Left cardiac atrium (tissue), 4 donors: ENCODE data around the gene TLR2. TPM values are rescaled to one million over a fixed set of nuclear protein-coding genes. Genes with fewer than 3 reads are reported as not detected.

Experiments used
- ATAC-seq, 2 donors: fragments of 200-7000 bp; cut with Tn5 transposase; one replicate each; pipeline ENCODE4 v1.9.1; 2020; ENCODE audit warnings: mild to moderate bottlenecking in 2 of 2, moderate library complexity in 2 of 2
- DNase-seq: peaks from one replicate; pipeline ENCODE4 v3.0.0-alpha.2; 2020
- intact Hi-C, 2 donors: fragments of 100-400 bp; cut with DNase I; formaldehyde crosslinking; loops; one replicate each; pipeline versions ENCODE4 v1.14.1 to v1.15.1; 2022 to 2023
- long read RNA-seq: library from polyadenylated mRNA; unstranded; transcript quantifications from one replicate; pipeline ENCODE4 v2.0.0, GENCODE V29; 2021
- total RNA-seq, 2 donors: library from RNA; stranded (reverse); fragmentation: NEBNext Ultra II Directional; extraction: Animal tissue kit (Norgen Biotek cat#: 25700); gene quantifications; one replicate each; pipeline ENCODE4 v1.2.1, GENCODE V29; 2021
- donor health status: DM: no; HTN: yes; CAD: no.
- donor health status: DM: no; HTN: yes; CAD: no; lungs with severe emphysema.
- donor health status: DM: yes; HTN: yes; CAD: no.
- donor health status: Dilated cardiomyopathy.

The TLR2 gene, protein sequence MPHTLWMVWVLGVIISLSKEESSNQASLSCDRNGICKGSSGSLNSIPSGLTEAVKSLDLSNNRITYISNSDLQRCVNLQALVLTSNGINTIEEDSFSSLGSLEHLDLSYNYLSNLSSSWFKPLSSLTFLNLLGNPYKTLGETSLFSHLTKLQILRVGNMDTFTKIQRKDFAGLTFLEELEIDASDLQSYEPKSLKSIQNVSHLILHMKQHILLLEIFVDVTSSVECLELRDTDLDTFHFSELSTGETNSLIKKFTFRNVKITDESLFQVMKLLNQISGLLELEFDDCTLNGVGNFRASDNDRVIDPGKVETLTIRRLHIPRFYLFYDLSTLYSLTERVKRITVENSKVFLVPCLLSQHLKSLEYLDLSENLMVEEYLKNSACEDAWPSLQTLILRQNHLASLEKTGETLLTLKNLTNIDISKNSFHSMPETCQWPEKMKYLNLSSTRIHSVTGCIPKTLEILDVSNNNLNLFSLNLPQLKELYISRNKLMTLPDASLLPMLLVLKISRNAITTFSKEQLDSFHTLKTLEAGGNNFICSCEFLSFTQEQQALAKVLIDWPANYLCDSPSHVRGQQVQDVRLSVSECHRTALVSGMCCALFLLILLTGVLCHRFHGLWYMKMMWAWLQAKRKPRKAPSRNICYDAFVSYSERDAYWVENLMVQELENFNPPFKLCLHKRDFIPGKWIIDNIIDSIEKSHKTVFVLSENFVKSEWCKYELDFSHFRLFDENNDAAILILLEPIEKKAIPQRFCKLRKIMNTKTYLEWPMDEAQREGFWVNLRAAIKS
- 10 to 100 TPM; 11.5 to 15.9 TPM for total RNA-seq
- long read RNA-seq, partial matches to known transcripts = 0 of 5 reads
- long read RNA-seq, other reads (novel, unspliced or antisense) = 1 of 5 reads

DNA sequence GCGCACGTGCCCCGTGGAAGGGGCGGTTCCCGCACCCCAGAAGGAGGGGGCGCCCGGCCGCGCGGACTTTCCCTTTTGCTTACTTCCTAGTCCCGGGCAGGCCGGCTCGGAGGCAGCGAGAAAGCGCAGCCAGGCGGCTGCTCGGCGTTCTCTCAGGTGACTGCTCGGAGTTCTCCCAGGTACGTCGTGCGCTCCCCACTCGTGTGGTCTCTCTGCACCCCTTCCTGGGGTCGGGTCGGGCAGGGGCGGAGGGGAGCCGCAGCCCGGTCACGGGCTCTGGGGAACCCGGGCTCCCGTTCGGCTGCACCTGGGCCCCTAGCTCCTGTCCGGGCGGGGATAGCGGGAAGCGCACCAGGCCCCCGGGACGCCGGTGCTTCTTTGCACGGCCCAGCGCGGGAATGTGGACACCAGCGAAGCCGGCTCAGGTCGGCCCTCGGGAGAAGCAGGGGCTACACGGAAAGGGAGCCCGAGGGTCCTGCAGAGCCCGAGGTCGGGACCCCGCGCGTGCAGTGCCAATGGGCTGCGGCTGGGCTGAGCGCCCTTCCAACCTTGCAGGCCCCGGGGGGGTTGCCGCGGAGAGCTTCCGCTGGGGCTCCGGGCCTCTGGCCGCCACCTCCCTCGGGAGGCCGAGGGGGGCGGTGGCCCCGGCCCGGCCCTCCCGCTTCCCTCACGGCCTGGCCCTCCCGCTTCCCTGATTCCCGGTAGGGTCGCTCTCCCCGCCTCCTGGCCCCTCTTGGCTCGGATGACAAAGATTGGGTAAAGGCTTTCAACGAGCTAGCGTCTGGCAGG is at the start of gene TLR2:
TLR2 (plus strand) TSS at position 99 of the 789 bp plus-strand sequence. CDS start 18,628 bp downstream, outside the sequence.
- ATAC-seq = peak; percentile 90 to 95
- peak; percentile 72 for DNase-seq
- intact Hi-C loops = no loop called here

DNA sequence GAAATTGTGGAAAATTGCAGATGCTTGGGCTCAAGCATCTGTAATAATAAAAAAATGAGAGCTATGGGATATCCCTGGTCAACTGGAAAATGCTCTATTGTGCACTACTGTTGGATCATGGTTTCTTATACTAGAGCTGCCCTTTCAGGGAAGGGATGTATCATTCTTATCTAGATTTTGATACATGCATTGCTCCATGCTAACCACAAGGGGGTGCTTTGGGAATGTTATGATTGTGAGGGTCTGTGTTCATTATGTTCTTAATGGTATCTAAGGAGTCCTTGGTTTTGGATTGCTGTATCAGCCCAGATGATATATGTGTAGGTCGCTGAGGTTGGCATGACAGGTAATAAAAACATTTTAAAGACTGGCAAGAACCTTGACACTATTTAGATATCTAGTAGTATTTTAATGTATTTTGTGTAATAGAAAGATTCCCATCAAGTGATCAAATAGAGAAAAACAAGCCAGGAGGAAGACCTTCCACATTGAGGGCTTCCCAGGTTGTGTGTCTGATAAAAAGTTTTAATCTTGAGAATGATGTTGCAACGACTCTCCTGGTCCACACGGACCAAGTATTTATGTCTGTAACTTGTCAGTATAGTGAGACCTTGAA is 49.2 kb upstream of the TLR2 start:
- DNase-seq (no peak), ATAC-seq (peak; percentile 52 to 64)
- intact Hi-C loops = loop anchor here (5.0 kb wide), 2 partner anchors 112 to 117 kb away; no protein-coding TSS in a partner anchor

DNA sequence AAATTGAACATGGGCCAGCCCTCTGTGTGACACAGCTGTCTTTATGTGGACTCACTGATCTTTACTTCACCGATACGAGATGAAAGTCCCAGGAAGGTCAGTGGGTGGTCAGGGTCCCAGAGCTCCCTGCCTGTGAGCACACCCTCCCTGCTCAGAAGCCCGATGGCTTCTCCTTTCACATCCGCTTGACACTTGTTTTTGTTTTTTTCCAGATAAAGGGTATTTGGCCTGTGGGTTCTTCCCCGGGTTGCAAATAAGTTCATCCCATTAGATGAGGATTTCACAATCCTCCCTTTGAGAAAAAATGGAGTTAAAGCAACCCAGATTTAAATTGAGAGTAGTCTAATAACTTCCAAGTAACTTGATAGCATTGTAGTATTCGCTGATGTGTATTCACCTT is 48.2 kb upstream of the TLR2 start:
- DNase-seq (no peak), ATAC-seq (no peak)
- intact Hi-C loops = loop anchor here in 1 of 2 donors (5.0 kb wide), 1 partner anchor 111 kb away; no protein-coding TSS in a partner anchor

DNA sequence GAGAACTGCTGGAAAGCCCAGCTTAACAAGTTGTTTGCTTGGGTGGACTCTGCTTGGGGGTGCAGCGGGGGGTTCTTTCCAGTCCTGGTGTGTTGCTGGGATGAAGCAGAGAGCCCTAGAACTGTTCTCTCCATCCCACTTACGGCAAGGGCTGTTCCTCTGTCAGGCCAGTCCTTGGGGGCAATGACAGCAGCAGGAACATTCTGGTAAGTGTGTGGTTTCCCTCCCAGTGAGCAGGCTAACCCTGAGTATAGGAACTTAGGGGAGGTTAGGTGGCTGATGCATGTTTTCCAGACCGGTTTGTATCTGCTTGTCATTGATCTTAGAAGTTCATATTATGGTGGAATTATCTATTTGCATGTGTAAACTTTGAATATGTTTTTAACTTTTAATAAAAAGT is 46.9 kb upstream of the TLR2 start:
- no peak for DNase-seq
- intact Hi-C loops = loop anchor here in 1 of 2 donors (5.0 kb wide), 1 partner anchor 110 kb away; no protein-coding TSS in a partner anchor
- ATAC-seq = no peak

DNA sequence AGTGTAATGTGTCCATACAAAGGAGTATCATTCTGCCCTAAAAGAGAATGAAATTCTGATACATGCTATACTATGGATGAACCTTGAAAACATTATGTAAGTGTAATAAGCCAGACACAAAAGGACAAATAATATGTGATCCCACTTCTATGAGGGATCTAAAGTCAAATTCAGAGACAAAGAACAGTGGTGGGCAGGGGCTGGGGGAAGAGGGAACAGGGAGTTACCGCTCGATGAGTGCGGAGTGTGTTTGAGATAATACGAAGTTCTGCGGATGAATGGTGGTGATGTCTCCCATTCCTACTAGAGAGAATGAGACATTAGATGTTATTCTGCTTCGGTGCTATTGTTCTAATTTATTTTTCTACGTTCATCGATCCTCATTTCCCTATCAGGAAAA is 46.1 kb upstream of the TLR2 start:
- ATAC-seq (no peak), DNase-seq (no peak)
- intact Hi-C loops = loop anchor here in 1 of 2 donors (5.0 kb wide), 1 partner anchor 109 kb away; no protein-coding TSS in a partner anchor

DNA sequence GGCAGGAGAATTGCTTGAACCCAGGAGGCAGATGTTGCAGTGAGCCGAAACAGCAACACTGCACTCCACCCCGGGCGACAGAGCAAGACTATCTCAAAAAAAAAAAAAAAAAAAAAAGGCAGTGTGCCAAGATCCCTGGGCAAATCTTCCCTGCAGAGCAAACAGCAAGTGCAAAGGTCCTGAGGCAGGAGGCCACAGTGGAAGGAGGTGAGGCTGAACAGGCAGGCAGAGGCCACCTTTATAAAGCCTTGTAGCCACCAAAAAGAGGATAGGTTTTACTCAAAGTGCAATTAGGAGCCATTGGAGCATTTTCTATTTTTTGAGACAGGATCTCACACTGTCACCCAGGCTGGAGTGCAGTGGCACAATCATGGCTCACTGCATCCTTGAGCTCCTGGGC is 45.1 kb upstream of the TLR2 start:
- intact Hi-C loops = loop anchor here in 1 of 2 donors (5.0 kb wide), 1 partner anchor 108 kb away; no protein-coding TSS in a partner anchor
- no peak for ATAC-seq
- DNase-seq = no peak

DNA sequence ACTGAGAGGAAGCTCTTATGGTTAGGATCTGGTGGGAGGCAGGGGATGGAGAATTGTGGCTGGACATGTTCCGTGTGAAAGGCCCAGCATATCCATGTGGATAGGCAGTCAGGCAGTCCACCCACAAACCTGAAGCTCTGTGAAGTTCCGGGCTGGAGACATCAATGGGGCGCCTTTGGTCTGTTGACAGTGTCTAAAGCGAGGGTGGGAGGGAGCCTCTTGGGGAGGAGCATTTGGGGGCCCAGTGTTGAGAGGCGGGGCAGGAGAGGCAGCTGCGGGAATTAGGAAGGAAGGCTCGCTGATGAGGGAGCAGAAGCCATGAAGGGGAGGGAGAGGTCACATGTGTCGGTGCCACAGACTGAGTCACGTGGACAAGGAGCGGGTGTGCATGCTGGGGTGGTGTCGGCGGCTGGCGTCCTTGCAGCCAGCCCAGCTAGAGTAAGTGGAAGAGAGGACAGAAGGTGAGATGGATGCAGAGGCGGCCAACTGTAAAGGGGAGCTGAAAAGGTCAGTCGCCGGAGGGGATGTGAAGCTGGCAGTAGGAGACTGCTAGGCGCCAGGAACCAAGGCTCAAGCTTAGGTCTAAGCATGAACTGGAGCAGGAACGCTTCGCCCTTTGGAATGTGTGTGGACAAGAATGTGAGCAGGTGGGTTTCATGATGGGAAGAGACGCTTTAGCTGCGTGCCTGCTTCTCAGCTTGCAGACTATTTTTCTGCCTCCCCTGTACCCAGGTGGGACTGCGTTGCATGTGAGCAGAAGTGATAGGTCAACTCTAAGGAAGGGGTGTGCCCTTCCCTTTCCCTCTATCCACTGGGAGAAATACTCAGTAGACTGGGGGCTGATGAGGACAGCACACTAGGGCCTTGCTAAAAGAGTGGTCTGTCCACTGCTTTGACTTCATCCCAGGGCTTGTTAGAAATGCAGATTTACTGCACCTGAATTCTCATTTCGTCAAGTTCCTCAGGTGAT is 44.0 kb upstream of the TLR2 start:
- ATAC-seq (peak; percentile 46 to 47), DNase-seq (no peak)
- intact Hi-C loops = loop anchor here in 1 of 2 donors (5.0 kb wide), 1 partner anchor 107 kb away; no protein-coding TSS in a partner anchor

DNA sequence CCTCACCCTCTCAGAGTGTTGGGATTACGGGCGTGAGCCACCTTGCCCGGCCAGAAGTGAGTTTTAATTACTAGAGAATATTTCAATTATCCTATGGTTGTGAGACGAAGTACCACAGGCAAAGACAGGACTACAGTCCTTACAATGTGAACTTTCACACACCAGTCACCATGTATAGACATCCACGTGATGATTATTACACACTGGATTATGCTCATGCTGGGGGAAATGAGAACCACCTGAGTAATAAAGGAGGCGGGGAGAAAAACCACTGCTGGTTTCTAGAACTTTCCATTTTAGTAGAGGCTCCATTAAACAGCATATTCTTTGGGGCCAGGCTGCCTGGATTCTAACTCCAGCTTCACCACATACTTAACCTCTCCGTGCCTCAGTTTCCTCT is 42.5 kb upstream of the TLR2 start:
- ATAC-seq (no peak), DNase-seq (no peak)
- intact Hi-C loops = no loop called here

DNA sequence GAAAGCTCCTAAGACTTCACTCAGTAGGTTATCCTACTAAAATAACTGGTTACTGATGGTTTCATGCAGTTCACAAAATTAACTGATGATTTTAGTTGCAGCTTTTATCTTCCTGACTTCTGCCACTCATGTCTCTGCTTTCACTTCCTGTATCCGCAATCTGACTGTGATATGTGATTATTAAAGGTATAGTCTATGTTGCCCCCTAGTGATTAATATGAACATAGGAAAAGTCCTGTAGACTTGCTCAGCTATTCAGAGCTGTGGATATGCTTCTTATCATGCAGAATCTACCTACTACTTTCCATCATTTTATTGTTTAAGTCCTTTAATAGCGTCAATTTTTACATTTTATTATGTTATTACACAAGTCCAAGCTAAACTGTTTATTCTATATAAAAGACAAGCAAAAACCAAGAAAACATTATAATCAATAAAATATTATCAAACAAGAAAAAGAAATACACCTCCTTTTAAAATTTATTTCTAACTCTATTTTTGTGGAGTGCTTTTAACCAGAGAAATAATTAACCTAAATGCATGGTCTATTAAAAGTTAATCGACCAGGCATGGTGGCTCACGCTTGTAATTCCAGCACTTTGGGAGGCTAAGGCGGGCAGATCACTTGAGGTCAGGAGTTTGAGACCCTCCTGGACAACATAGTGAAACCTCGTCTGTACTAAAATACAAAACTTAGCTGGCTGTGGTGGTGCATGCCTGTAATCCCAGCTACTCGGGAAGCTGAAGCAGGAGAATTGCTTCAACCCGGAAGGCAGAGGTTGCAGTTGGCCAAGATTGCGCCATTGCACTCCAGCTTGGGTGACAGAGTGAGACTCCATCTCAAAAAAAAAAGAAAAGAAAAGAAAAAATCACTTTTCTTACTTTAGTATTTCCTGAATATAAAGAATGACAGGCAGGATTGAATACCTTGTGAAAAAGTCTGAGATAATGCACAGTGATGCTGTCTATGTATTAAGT is 40.4 kb upstream of the TLR2 start:
- DNase-seq (no peak), ATAC-seq (peak in 1 of 2 donors; percentile 54)
- intact Hi-C loops = no loop called here

DNA sequence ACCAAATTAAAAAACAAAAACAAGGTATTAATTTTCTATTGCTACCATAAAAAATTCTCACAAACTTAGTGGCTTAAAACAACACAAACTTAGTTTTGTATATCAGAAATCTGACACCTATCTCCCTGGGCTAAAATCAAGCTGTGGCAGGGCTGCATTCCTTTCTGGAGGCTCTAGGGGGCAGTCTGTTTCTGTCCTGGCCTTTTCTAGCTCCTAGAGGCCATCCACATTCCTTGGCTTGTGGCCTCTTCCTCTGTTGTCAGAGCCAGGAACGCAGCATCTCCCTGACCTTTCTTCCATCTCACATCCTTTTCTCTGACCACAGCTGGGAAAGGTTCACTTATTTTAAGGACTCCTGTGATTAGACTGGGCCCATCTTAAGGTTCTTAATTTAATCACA is 38.9 kb upstream of the TLR2 start:
- intact Hi-C loops = no loop called here
- DNase-seq (no peak), ATAC-seq (no peak)

DNA sequence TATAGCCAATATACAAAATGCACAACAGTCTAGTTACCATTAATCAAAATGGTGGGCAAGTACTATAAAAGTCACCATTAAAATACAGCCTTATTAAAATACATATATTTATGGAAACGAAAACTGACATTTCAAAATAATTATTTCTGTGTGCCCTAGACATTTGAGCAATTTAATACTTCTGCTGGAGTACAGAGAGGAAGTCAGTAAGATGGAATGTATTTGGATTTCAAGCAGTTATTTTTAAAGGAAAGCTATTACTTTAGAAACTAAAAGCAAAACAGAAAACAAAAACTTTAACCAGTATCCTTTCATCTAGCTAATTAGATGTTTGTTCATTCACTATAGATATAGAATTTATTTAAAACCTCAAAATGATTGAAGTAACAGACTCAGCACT is 37.8 kb upstream of the TLR2 start:
- no peak for ATAC-seq
- intact Hi-C loops = no loop called here

DNA sequence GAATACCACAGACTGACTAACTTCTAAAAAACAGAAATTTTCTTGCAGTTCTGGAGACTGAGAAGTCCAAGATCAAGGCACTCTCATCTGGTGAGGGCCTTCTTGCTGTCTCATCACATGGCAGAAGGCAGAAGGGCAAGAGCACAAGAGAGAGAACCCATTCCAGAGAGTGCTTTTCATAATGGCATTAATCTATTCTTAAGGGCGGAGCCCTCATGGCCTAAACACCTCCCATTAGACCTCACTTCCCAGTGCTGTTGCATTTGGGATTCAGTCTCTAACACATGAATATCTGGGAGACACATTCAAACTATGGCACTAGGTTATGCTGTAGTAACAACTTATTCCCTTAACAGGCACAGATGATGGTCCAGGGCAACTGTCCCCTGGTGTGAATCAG is 37.1 kb upstream of the TLR2 start:
- intact Hi-C loops = no loop called here
- no peak for DNase-seq
- ATAC-seq = no peak

More for the DNA sequence above, 37.8 kb upstream of the TLR2 start:
- DNase-seq = no peak

DNA sequence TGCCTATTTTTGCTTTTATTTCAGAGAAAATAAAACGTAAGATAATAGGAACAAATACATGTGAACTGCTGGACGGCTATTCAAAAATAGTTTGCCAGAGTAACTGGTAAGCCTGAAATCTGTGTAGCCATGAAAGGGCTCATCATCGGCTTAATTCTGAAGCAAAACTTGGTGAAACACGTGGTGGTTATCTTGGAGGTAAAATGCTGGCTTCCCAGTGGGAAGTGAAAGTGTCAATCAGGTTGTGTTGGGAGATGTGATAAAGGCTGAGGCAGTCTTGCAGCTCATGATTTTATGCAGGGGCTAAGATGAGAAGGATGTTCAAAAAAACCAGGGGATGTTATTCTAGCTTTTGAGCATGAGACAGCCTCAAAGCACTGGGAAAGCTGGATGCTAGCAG is 36.1 kb upstream of the TLR2 start:
- DNase-seq (no peak), ATAC-seq (no peak)
- intact Hi-C loops = no loop called here

DNA sequence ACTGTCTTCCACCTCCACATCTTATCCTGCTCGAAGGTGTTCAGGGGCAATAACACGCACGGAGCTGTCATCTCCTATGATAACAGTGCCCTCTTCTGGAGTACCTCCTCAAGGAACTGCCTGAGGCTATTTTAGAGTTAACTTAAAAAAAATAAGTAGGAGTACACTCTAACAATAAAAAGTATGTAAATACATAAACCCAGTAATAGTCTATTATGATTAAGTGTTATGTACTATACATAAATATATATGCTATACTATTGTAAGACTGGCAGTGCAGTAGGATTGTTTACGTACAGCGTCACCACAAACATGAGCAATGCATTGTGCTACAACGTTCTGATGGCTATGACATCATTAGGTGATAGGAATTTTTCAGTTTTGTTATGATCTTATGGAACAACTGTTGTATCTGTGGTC is 34.5 kb upstream of the TLR2 start:
- DNase-seq = no peak
- intact Hi-C loops = no loop called here
- ATAC-seq = no peak

DNA sequence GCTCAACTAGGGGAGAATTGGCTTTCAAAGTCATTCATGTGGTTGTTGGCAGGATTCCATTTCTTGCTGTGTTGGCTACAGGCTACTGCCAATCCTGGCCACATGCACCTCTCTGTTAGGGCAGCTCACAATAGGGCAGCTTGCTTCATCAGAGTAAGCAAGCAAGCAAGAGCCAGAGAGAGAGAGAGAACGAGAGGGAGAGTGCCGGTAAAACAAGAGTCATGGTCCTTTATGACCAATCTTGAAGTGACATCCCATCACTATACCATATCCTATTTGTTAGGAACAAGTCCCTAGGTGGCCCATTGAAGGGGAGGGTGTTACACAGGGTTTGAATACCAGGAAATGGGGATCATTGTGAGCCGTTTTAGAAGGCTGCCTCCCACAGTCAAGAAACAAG is 33.0 kb upstream of the TLR2 start:
- ATAC-seq = no peak
- DNase-seq = no peak
- intact Hi-C loops = no loop called here

DNA sequence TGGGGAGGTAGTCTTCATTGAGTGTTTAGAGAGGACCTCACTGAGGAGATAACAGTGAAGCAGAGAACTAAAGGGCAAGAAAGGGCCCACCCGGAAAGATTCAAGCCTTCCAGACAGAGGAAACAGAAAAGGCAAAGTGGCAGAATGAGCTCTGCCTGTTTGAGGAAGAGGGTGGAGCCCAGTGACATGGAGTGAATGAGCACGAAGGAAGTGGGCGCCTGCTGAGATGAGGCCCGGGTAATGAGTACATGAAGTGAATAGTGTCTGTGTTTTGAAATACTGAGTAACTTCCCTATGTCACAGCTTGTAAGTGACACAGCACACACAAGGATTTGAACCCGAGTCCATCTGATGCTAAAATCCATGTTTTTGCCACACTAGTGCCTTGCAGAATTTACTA is 32.5 kb upstream of the TLR2 start:
- intact Hi-C loops = no loop called here
- peak; percentile 49 for DNase-seq
- peak; percentile 46 to 80 for ATAC-seq
